C4-2B (cell line): ENCODE data around the gene CLIP2.

Experiments used
- ZFX ChIP-seq: fragments of 450-650 bp; IDR thresholded peaks from 2 replicates; pipeline ENCODE4 v1.6.1; 2017
- TF ChIP-seq, protein P1 (sequence below): fragments of 450-650 bp; conservative IDR thresholded peaks from 2 replicates; pipeline ENCODE4 v1.5.1; 2017; ENCODE audit warnings: mild to moderate bottlenecking

DNA sequence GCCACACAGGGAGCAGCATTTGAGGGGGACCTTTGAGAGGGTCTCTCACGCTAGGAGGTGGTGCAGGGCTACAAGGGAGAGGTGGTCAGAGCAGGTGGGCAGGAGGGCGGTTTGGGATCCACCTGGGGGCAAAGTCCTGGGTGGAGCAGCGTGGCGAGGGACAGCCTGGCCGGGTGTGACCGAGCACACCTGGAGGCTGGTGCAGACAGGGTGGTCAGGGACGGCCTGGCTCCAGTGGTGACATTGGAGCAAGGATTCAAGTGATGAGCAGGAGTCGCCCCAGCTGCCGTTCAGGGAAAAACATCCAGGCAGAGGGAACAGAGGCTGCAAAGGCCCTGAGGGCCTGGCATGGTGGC, 36.0 kb downstream of the CLIP2 start:
- TF ChIP-seq, protein P1, sequence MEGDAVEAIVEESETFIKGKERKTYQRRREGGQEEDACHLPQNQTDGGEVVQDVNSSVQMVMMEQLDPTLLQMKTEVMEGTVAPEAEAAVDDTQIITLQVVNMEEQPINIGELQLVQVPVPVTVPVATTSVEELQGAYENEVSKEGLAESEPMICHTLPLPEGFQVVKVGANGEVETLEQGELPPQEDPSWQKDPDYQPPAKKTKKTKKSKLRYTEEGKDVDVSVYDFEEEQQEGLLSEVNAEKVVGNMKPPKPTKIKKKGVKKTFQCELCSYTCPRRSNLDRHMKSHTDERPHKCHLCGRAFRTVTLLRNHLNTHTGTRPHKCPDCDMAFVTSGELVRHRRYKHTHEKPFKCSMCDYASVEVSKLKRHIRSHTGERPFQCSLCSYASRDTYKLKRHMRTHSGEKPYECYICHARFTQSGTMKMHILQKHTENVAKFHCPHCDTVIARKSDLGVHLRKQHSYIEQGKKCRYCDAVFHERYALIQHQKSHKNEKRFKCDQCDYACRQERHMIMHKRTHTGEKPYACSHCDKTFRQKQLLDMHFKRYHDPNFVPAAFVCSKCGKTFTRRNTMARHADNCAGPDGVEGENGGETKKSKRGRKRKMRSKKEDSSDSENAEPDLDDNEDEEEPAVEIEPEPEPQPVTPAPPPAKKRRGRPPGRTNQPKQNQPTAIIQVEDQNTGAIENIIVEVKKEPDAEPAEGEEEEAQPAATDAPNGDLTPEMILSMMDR = no peak
- no peak for TF ChIP-seq ZFX
